ENCODE results near the gene SLC34A1.

DNA sequence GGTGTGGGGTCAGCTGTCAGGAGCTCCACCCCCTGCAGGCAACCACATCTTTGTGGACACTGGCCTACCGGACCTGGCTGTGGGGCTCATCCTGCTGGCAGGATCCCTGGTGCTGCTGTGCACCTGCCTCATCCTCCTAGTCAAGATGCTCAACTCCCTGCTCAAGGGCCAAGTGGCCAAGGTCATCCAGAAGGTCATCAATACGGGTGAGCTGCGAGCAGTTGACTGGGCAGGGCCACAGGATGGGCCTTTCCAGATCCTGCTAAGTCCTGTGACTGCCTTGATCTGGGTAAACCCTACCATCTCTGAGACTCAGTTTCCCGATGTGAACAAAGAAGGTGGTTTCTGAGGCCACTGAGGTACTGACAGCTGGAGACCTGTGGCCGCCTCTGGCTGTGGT is 9.8 kb downstream of the SLC34A1 start:
- no peak for TF ChIP-seq POLR2A (IDR thresholded peaks at IDR 0.05)
- TF ChIP-seq, protein P1, sequence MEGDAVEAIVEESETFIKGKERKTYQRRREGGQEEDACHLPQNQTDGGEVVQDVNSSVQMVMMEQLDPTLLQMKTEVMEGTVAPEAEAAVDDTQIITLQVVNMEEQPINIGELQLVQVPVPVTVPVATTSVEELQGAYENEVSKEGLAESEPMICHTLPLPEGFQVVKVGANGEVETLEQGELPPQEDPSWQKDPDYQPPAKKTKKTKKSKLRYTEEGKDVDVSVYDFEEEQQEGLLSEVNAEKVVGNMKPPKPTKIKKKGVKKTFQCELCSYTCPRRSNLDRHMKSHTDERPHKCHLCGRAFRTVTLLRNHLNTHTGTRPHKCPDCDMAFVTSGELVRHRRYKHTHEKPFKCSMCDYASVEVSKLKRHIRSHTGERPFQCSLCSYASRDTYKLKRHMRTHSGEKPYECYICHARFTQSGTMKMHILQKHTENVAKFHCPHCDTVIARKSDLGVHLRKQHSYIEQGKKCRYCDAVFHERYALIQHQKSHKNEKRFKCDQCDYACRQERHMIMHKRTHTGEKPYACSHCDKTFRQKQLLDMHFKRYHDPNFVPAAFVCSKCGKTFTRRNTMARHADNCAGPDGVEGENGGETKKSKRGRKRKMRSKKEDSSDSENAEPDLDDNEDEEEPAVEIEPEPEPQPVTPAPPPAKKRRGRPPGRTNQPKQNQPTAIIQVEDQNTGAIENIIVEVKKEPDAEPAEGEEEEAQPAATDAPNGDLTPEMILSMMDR (IDR thresholded peaks at IDR 0.05) = no peak
